Measurements from ENCODE around the gene MUTYH.

MUTYH gene

DNA sequence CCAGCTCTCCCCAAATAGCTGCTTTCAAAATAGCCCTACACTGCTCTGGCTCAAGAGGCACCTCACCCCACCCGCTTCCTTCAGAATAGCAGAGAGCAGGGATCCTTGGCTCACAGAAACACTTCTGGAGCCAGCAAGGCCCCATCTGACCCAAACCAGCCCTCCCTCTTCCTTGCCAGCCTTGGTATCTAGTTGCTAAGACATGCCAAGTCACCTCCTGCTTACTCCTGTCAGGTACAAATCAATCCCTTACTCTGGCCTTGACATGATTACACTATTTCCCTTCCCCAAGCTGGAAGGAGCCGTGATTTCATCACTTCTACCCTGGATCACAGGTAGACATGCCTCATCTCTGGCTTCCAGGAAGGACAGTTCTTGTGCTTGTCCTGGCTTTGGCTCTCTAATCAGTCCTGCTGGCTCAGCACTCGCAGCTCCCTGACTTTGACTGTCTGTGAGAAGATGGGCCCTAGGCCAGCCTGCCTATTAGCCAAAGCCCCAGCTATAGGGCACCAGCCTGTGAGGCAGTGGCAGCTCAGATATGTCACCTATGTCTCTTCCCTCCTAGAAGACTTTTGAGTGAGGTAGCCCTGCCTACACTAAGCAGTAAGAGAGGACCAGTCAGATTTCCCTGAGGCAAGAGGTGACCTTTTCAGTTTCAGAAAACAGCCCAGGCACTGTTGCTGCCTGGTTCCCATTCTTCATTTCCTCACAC lies 8.9 kb upstream of the MUTYH start:
- no peak for DNase-seq

DNA sequence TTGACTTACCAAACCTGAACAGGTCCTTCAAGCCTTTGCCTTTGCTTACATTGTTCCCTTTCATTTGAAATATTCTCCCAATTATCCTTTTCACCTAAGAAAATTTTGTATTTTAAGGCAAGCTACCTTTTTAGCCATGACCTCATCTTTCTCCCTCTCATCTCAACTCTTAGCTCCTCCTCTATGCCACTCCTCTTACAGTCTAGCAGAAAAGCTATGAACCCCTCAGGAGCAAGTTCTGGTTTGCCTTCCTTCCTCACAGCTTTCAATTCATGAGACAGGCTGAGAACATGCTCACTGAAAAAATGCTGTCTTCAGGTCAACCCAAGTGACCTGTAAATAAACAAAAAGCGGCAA lies 8.3 kb upstream of the MUTYH start:
- no peak for DNase-seq

DNA sequence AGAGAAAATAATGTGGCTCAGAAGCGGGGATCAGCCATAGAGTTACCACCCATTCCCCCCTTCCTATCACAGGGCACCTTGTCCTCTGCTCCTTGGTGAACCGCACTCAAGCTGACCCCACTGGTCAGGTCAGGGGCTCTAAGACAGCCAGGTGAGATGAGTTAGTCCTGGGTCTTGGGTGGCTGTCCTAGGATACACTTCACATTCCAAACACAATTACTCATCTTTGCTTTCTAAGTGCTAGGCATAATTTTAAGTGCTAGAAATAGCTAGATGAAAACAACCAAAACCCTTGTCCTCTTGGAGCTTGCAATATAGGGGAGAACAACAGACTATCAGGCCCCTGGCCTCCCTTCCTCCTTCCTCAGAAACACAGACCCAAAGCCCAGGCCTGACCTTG lies 7.8 kb upstream of the MUTYH start:
- no peak for DNase-seq

DNA sequence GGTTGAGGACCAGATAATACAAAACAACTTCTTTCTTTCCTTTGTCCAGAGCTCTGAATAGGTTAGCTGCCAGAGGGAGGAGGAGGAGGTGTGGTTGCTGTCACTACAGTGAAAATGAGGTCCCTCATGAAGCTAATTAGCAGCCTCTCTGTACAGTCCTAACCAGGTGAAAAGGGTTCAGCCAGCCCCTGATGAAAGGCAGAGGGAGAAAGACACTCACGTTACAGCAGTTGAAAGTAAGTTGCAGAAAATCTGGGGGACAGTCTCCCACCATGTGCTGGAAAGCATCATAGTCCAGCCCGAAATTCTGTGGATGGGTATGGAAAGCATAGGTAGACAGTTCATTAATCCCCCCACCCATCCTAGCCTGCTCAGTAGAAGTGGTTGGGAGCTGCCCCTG lies 6.2 kb upstream of the MUTYH start:
- no peak for DNase-seq

DNA sequence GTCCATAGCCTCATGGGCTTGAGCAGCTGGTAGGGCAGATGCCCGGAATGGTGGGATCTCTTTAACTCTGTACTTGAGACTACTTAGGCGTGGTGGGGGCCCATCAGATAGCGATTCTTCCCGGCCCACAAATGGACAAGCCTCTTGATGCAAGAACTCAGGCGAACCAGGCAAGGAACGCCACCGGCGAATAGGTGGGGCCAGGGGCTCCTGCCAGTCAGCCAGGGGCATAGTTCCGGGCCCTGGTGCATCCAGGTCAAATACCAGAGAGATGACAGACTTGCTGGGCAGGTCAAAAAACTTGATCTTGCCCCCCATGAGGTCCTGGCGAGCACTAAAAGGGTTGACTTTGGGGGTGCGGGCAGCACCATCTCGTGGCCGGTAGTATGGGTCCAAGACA lies 4.8 kb upstream of the MUTYH start:
- DNase-seq = no peak

DNA sequence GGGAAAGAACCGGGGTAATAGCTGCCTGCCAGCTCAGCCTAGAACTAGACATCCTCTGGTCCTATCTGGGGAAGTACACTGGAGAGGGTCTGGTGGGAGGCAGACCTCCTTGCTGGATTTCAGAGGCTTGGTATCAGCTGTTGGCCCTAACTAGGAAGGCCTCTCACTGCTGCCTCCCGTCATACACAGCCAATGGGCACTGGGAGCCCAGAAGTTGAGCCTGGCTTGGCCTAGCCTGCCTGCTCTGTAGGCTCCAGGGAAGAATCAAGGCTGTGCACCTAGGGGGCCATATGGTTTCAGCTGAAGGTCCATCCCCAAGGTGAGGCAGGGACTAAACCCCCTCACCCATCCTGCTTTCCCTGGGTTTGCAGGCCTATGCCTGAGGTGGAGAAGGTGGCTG lies 4.3 kb upstream of the MUTYH start:
- DNase-seq = no peak

DNA sequence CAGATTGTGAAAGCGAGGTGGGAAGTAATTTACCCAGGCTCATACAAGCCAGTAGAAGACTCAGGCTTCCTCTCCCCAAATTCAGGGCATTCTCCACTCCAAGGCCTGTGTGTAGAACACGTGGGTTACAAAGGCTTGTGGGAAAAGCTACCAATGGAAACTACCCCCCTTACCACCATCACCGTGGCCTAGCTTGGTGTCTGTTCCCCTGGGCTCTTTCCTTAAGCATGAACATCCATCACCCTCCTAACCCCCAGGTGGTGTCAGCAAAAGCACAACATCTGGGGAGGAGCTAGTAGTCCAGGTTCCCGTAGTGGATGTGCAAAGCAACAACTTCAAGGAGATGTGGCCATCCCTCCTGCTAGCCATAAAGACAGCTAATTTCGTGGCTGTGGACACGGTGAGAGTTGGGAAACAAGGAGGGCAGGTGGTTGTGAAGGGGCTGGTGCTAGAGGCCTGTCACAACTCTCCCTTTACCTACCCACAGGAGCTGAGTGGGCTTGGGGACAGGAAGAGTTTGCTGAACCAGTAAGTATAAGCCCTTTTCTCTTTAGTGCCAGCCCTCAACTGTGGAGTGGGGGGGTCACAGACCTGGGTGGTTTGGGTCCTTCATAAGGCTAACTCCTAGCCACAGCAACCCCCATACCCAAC lies 701 bp upstream of the MUTYH start:
- DNase-seq = peak; percentile 40

DNA sequence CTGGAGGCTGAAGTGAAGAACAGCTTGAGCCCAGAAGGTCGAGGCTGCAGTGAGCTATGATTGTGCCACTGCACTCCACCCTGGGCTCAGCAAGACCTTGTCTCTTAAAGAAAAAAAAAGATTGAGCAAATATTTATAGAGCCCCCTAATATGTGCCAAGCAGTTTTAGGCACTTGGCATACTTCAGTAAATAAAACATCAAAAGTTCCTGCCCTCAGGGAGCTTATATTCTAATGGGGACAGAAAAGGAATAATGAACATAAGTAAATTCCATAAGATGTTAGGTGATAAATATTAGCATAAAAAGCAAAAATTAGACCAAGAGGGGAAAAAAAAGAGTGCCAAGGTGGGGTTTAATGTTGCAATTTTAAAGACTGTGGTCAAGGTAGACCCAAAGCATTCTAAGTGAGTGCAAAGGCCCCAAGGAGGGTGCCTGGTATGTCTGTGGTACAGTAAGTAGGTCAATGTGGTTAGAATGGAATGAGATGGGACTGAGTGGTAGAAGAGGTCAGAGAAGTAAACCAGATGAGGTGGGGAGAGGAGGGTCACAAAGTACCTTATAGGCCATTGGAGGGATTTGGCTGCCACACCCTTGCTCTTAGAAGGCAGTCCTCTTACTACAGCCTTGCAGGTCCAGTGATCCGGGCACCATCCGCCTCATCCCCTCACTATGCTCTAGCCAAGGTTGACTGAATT lies 2.5 kb downstream of the MUTYH start:
- no peak for DNase-seq

DNA sequence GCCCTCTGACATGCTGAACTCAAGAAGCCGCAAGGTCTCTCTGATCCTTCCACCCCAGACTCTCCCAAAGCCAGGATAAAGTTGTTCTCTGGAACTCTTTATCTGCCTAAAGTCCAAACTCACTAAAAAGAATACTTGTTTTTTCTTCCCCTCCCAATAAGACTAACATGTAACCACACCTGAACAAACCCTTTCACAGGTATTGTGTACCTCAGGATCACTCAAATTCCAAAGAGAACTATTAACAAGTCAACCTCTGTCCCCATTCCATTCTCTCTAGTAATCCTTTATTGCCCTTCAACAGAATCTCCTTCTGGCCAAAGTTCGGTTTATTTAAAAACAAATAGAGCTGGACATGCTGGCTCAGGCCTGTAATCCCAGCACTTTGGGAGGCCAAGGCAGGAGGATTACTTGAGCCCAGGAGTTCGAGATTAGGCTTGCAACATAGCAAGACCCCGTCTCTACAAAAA lies 4.3 kb downstream of the MUTYH start:
- DNase-seq = no peak

DNA sequence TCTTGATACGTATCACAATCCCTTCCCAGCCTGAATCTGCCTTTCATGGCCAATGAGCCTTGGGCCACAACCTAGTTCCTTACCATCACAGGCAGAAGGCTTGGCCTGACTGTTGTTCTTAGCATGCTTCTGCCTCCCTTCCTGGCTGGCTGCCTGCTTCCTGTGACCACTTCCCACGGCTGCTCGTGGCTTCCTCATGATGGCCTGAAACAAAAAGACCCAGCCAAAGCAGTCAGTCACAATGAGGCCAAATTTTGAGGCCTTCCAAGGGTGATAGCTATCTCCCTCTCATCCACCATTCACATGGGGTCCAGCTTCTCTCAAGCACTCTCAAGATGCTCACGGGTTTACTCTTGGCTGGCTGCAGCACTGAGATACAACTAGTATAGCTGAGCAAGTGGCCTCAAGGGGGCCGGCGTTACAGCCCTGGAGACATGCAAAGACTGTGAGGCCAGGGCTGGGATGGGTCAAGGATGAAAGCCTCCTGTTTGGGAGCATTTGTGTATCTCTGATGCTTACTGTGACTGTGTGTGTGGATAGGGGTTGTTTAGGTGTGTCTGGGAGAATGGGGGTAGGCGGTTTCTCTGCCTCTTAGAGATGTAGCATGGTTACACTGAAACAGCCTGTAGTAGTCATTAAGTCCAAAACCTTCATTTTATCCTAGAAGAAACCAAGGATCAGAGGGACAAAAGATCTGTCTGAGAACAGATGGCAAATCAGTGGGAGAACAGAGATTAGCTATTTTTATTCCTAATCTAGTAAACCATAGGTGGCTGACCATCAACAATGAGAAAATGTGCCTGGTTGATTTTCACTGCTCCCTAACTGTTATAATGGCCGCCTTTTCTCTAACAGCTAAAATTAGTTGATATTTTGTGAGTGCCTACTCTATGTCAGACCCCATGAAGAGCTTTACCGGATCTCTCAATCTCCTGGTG lies 5.7 kb downstream of the MUTYH start:
- no peak for DNase-seq

DNA sequence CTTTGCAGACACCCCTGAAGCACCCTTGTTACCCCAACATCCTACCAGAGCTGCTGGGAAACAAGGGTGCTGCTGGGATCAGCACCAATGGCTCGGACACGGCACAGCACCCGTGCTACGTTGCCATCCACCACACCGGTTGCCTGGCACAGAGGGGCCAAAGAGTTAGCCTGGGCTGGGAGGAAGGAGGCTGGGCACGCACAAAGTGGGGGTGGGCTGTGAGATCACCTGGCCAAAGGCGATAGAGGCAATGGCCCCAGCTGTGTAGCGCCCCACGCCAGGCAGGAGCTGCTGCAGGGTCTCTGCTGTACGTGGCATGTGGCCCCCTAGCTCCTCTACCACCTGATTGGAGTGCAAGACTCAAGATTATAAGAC lies 7.9 kb downstream of the MUTYH start:
- no peak for DNase-seq

DNA sequence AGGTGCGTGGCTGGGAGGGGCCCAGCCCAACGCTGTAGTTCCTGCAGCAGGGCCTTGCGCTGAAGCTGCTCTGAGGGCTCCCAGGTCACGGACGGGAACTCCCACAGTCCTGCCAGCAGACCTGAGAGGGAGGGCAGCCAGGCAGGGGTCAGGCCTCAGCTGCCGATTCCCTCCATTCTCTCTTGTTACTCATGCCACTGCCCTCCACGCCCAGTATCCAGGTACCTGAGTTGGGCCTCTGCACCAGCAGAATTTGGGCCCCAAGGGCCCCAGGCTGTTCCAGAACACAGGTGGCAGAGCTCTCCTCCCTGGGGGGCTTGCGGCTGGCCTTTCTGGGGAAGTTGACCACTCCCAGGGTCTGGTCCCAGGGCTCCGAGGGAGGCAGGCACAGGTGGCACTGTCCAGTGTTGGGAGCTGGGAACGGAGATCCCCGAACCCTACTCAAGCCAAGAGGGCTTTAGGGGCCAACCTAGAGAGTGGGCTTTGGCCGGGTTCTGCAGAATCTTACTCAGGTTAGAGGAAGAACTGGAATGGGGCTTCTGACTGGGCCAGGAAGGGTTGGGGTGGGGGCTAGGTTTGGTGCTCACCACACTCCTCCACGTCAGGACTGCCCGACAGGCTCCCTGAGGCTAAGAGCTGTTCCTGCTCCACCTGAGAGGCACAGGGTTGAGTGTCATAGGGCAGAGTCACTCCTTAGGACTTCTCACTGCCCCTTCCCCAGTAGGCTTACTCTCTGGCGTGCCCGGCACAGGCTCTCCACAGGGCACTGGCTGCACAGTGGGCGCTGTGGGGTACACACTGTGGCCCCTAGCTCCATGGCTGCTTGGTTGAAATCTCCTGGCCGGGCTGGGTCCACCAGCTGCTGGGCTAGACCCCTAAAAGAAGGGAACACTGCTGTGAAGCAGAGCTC lies 8.5 kb downstream of the MUTYH start:
- no peak for DNase-seq

DNA sequence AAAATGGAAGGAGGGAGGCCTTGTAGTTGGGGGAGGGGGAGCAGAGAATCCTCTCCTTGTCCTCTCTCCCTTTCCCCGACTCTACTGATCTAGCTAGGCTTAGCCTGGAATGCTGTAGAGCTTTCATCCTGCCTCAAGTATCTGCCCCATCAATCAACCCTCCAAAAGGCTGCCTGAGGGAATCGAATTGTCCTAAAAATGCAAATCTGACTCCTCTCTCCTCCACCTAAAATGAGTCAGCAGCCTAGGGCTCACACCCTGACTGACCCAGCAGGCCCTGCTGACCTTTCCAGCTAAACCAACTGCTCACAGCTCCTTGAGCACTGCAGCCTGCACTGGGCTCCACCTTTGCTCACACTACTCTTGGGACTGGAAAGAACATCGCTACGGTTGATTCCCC lies 10.8 kb downstream of the MUTYH start:
- no peak for DNase-seq

DNA sequence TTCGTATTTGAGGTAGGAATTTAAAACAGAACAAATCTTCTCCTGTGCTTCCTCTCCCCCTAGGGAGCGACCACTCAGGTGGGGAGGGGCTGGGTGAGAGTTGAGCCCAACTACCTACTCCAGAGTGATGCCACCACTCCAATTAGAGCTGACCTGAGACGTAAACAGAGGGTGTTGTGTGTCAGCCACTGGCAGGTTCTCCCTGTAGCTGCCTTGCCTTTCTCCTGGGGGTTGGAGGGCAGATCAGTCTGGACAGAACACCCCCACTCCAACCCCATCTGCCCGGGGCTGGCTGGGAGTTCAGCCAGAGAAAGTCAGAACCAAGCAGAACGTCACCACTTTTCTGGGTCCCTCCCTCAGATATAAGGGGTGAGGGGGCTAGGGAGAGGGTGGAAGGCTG lies 11.6 kb downstream of the MUTYH start:
- no peak for DNase-seq

DNA sequence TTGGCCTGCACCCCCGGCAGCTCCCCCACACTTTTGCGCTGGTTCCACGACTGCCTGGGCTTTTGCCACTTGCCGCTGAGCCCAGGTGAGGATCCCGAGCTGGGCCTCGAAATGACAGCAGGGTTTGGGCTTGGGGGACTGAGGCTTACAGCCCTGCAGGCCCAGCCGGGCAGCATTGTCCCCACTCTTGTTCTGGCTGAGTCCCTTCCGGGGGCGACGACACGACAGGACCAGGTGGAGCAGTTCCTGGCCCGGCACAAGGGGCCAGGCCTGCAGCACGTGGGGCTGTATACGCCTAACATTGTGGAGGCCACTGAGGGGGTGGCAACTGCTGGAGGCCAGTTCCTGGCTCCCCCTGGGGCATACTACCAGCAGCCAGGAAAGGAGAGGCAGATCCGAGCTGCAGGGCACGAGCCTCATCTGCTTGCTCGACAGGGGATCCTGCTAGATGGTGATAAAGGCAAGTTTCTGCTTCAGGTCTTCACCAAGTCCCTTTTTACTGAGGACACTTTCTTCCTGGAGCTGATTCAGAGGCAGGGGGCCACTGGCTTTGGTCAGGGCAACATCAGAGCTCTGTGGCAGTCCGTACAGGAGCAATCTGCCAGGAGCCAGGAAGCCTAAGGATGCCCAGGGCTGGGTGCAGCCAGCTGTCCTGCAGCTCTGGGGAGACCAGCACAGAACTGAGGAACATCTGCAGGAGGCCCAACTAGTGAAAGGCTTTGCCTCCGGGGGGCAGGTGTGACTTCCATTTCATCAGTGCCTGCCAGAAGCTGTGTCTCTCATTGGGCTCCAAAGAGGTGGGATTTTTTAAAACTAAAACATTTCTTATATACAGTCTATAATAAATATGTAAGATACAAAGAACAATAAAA lies 12.4 kb downstream of the MUTYH start:
- DNase-seq = no peak

DNA sequence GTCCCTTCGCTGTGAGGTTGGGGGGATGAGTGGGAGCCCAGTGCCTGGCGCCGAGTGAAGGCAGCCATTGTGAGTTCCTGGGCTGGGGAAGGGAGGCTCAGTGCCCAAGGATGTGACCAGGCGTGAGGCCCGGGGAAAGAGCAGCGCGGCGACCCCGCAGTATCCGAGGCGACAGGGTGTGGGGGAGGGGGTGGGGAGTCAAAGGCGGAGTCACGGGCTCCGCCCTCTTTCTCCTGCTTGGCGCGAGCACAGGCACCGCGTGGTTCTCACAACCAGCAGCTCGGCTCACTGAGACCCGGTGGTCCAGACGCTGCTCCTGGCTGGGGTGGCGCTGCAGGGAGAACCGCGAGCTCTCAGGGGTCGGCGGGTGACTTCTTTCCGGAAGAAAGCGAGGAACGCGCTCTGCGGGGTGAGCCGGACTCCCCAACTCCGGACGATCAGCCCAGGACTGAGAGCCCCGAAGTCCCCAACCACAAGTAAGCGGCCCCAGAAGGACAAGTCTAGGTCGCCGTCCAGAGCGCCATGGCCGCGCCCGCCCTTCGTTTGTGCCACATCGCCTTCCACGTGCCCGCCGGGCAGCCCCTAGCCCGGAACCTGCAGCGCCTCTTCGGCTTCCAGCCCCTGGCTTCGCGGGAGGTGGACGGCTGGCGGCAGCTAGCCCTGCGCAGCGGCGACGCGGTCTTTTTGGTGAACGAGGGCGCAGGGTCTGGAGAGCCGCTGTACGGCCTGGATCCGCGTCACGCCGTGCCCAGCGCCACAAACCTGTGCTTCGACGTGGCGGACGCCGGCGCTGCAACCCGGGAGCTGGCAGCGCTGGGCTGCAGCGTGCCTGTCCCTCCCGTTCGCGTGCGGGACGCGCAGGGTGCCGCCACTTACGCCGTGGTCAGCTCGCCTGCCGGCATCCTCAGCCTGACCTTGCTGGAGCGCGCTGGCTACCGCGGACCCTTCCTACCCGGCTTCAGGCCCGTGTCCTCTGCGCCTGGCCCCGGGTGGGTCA lies 13.3 kb downstream of the MUTYH start, which contains the start of gene HPDL:
TSS of gene HPDL (plus strand) at position 269 of the 997 bp plus-strand sequence. CDS start at position 523, 254 bp downstream.
- DNase-seq = peak; percentile 36

DNA sequence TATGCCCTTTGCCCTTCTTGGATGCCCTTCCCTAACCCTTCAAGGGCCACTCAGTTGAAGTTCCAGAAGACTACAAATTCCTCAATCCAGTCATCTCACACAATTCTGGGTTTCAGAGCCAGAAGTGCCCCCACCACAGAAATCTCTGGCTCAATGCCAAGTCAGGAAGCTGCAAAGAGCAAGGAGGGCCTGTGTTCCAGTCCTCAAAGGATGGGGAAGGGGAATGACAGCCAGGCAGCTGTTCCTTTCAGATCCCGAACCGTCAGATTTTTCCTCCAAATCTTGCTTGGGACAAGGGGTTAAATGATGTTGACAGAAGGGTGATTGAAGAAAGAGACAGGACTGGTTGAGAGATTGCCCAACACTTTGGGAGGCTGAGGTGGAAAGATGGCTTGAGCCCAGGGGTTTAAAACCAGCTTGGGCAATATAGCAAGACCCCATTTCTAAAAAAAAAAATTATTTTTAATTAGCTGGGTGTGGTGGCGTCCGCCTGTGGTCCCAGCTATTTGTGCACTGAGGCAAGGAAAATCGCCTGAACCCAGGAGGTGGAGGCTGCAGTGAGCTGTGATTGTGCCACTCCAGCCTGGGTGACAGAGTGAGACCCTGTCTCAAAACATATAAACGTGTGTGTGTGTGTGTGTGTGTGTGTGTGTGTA lies 14.3 kb downstream of the MUTYH start:
- DNase-seq = no peak

DNA sequence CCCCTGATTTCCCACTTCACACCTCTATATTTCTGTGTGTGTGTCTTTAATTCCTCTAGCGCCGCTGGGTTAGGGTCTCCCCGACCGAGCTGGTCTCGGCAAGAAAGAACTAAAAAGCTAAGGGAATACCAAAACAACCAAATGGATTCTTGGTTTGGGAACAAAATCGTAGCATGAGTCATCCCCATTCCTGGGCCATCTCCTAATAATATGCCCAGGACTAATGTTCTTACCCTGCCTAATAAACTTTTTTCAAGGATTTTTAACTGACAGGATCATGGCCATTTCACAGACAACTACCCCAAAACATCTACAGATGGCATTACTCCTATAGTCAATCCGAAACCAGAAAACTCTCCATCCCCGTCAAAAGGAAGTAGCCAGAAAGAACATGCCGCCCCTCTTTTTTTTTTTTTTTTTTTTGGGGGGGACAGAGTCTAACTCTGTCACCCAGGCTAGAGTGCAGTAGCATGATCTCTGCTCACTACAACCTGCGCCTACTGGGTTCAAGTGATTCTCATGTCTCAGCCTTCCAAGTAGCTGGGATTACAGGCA lies 17.7 kb downstream of the MUTYH start:
- no peak for DNase-seq

DNA sequence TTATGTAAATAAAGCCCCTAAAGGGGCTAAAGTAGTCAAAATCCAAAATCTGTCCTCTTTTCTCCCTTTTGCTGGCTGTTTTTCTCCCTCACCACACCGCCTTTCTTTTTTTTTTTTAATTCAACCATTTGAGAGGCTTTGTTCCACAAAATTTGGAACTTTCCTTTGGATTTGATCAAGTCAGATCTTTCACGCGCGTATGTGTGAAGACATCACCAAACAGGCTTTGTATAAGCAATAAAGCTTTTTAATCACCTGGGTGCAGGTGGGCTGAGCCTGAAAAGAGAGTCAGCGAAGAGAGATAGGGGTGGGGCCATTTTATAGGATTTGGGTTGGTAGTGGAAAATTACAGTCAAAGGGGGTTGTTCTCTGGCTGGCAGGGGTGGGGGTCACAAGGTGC lies 18.8 kb downstream of the MUTYH start:
- no peak for DNase-seq
